T follicular helper cell (primary cell): ENCODE measurements around the gene WNT10A.
"Not testable (repeated sequence)": the region's sequence is repeated elsewhere in the genome, so short reads cannot be mapped to it uniquely, and the experiment has no call there.

Experiments used
- DNase-seq: peaks from one replicate; pipeline ENCODE4 v3.0.0-alpha.2; 2020; ENCODE audit warnings: low read depth
- total RNA-seq, 2 experiments: gene quantifications; one replicate each; lab custom pipeline; 2026; lab: John Stamatoyannopoulos, UW

Gene WNT10A
- 5.0 to 8.3 reads per million in 2 experiments for total RNA-seq

- DNase-seq, result peak; percentile 86
These were observed at the start of gene WNT10A for GRCh38 chr2:218880102-218880858. Gene WNT10A (plus strand): TSS chr2:218880852. CDS start chr2:218880996, 144 bp downstream.

- no peak for DNase-seq
These were observed 49.2 kb upstream of the WNT10A start, which contains the start of gene PRKAG3 for GRCh38 chr2:218831378-218831990. Gene PRKAG3 (minus strand): TSS chr2:218831803.

GRCh38 chr2:218832081-218832480 lies 48.6 kb upstream of the WNT10A start:
- DNase-seq, result no peak

- no peak for DNase-seq
These were observed 48.1 kb upstream of the WNT10A start for GRCh38 chr2:218832520-218832919.

- DNase-seq, result no peak
These were observed 47.5 kb upstream of the WNT10A start for GRCh38 chr2:218833023-218833609.

DNA sequence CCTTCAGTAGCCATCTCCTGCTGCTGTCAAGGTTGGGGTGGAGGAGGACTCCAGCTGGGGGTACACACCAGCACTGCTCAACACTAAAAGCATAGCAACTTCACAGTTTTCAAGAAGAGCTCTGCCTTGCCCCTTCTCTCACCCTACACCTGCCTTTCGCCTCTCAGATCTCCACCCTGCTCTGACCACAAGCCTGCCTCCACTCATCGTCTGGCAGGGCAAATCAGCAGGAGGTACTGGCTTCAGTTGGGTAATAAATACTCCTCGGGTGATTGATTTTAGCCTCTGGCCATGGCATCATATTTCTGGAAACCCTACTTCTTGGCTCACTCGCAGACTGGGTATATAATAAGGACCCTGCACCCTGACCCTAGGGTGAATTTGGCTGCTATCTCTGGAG lies 46.0 kb upstream of the WNT10A start:
- DNase-seq, result no peak

- no peak for DNase-seq
These were observed 43.2 kb upstream of the WNT10A start for GRCh38 chr2:218837495-218837894.

GRCh38 chr2:218839430-218839829 lies 41.2 kb upstream of the WNT10A start:
- no peak for DNase-seq

- DNase-seq, result no peak
These were observed 40.8 kb upstream of the WNT10A start for GRCh38 chr2:218839888-218840287.

GRCh38 chr2:218844334-218844733 lies 36.3 kb upstream of the WNT10A start:
- DNase-seq, result not testable (repeated sequence)

DNA sequence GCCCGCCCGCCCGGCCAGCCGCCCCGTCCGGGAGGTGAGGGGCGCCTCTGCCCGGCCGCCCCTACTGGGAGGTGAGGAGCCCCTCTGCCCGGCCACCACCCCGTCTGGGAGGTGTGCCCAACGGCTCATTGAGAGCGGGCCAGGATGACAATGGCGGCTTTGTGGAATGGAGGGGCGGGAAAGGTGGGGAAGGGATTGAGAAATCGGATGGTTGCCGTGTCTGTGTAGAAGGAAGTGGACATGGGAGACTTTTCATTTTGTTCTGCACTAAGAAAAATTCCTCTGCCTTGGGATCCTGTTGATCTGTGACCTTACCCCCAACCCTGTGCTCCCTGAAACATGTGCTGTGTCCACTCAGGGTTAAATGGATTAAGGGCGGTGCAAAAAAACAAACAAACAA lies 33.7 kb upstream of the WNT10A start:
- not testable (repeated sequence) for DNase-seq

- DNase-seq, result no peak
These were observed 30.9 kb upstream of the WNT10A start for GRCh38 chr2:218849721-218850120.

DNA sequence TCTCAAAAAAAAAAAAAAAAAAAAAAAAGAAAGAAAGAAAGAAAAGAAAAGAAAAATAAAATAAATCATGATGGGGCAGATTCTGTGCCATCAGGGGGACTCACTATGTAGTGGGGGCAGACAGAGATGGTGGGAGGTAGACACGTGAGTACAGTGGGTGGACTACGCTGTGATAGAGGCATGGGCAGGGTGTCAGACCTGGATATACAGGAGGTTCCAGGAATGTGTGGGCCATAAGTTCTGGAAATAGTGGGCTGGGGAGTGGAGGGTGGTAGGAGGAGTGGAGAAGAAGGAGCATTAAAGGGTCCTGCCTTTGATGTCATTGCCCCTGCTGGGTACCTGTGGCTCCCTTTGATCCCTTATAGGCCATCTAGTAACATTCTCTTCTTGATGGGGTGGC lies 29.9 kb upstream of the WNT10A start:
- no peak for DNase-seq

DNA sequence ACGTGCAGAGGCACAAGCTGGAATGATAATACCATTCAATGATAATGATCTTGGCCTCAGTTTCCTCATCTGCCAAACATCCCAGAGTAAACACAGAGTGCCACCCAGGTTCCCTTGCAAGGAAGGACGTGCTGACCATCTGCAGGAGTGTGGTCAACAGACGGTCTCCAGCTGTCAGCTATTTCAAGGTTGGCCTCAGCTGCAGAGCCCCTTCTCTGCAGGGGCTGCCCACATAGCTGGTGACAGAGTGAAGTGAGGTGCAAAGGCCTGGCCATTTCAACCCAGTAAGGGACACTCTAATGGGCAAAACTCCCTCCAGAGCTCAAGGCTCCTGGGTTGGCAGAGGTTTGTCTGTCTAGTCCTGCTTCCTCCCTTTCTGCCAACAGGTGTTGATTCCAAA lies 29.4 kb upstream of the WNT10A start:
- DNase-seq, result no peak

GRCh38 chr2:218852911-218853667 lies 27.6 kb upstream of the WNT10A start:
- DNase-seq, result peak; percentile 56

GRCh38 chr2:218853766-218854165 lies 26.9 kb upstream of the WNT10A start:
- no peak for DNase-seq

DNA sequence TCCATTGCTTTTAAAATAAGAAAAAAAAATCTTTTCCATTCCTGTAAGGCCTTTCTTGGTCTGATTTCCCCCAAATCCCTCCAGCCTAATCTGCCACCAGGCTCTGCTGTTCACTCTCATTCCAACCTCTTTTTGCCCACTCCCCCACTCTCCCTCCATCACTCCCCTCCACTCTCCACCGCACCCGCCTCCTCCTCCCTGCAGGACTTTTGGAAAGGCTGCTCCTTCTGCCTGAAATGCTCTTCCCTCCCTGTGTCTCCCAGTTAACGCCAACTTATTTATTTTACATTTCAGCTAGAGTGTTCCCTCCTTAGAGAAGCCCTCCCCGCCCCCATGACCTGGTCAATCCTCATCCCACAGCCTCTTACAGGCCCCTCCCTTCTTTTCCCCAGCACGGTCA lies 25.8 kb upstream of the WNT10A start:
- no peak for DNase-seq

GRCh38 chr2:218855305-218856166 lies 25.1 kb upstream of the WNT10A start:
- DNase-seq, result no peak

- no peak for DNase-seq
These were observed 24.3 kb upstream of the WNT10A start for GRCh38 chr2:218856167-218856895.

DNA sequence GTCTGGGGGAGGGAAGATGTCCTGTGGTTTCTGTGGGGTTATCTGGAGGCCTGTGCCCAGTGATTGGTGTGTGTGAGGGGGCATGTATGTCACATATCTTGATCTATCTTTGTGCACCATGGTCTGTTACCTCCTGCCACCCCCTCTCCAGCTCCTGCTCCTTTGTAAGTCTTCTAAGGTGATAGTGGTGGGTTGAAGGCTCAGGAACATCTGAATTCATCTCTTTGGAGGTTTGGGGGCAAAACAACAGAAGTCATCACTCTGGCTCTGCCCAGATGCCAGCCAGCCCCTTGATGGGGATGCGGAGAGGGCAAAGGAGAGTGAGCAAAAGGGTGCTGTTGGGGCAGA lies 23.8 kb upstream of the WNT10A start:
- no peak for DNase-seq
